AG10803 (cell line): ENCODE results near the gene EGFR.

ENCODE experiments used
- DNase-seq: peaks from one replicate; pipeline ENCODE4 v3.0.0; 2010; ENCODE audit warnings: low read depth
- H3K4me3 ChIP-seq: 2 replicates; pipeline ENCODE4 v1.5.1; 2011; ENCODE audit warnings: mild to moderate bottlenecking, low read length, control low read depth
- CTCF ChIP-seq: conservative IDR thresholded peaks from 2 replicates; pipeline ENCODE4 v1.5.1; 2011; ENCODE audit warnings: mild to moderate bottlenecking, low read length, control low read depth, inconsistent platforms

Gene EGFR

GRCh38 chr7:55056577-55057480 lies 38.0 kb downstream of the EGFR start:
- H3K4me3 ChIP-seq, result peak overlapping the region; percentile 27

GRCh38 chr7:55058314-55058713 lies 39.5 kb downstream of the EGFR start:
- H3K4me3 ChIP-seq, result no peak overlapping the region
- no peak for TF ChIP-seq CTCF

More at GRCh38 chr7:55056577-55057480, 38.0 kb downstream of the EGFR start:
- TF ChIP-seq CTCF, result no peak
- DNase-seq, result peak; percentile 86

GRCh38 chr7:55059021-55059420 lies 40.2 kb downstream of the EGFR start:
- no peak overlapping the region for H3K4me3 ChIP-seq
- no peak for DNase-seq
- TF ChIP-seq CTCF, result no peak

More at GRCh38 chr7:55058314-55058713, 39.5 kb downstream of the EGFR start:
- no peak for DNase-seq

- no peak overlapping the region for H3K4me3 ChIP-seq
These were observed 41.3 kb downstream of the EGFR start for GRCh38 chr7:55060085-55060484.

GRCh38 chr7:55060636-55061022 lies 41.8 kb downstream of the EGFR start:
- TF ChIP-seq CTCF, result no peak
- no peak for DNase-seq
- H3K4me3 ChIP-seq, result no peak overlapping the region

More at GRCh38 chr7:55060085-55060484, 41.3 kb downstream of the EGFR start:
- TF ChIP-seq CTCF, result no peak
- no peak for DNase-seq

GRCh38 chr7:55061726-55062499 lies 43.1 kb downstream of the EGFR start:
- H3K4me3 ChIP-seq, result no peak overlapping the region
- TF ChIP-seq CTCF, result no peak
- peak; percentile 24 for DNase-seq
